HEK293T (cell line): ENCODE measurements around the gene SORBS2.

Source experiments
- ARNT ChIP-seq: fragments of 450-650 bp; IDR thresholded peaks from 2 replicates; pipeline ENCODE4 v1.6.1; 2017; ENCODE audit warnings: mild to moderate bottlenecking
- ELF4 ChIP-seq: fragments of 450-650 bp; IDR thresholded peaks from 2 replicates; pipeline ENCODE4 v1.6.1; 2017; ENCODE audit warnings: antibody characterized with exemption
- FOXA1 ChIP-seq: fragments of 450-650 bp; IDR thresholded peaks from 2 replicates; pipeline ENCODE4 v1.6.1; 2016; ENCODE audit warnings: mild to moderate bottlenecking
- FOXK2 ChIP-seq: fragments of 450-650 bp; IDR thresholded peaks from 2 replicates; pipeline ENCODE4 v1.6.1; 2016; ENCODE audit warnings: mild to moderate bottlenecking
- LEF1 ChIP-seq: fragments of 450-650 bp; IDR thresholded peaks from 2 replicates; pipeline ENCODE4 v1.6.1; 2017; ENCODE audit warnings: mild to moderate bottlenecking, borderline replicate concordance

DNA sequence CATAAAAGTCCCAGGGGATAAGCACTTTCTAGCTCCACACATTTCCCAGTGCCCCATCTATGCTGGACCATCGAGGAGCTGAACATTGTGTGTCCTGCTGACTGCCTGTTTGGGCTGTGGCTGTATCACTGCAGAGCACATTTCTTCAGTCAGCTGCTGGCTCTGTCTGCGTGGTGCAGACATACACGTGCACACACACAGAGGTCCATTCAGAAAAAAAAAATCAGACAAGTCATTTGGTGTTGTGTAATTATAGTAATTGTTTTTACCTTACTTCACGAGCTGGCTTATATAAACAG lies 275.6 kb downstream of the SORBS2 start:
- no peak for TF ChIP-seq ELF4
- TF ChIP-seq FOXA1, result no peak
- no peak for TF ChIP-seq LEF1
- no peak for TF ChIP-seq ARNT
- no peak for TF ChIP-seq FOXK2
